B cell (primary cell): ENCODE results near the gene DPYSL3.

Experiments
- CTCF ChIP-seq: fragments of 200-600 bp; IDR thresholded peaks from one replicate; pipeline ENCODE4 v1.8.0; 2022; ENCODE audit warnings: antibody characterized with exemption, mild to moderate bottlenecking
- EZH2 ChIP-seq: IDR thresholded peaks from 2 replicates; pipeline ENCODE4 v1.6.1; 2012; ENCODE audit warnings: borderline replicate concordance, low read depth, mild to moderate bottlenecking, moderate library complexity, low read length; ENCODE audit not compliant: insufficient read depth, poor library complexity, severe bottlenecking

GRCh38 chr5:147398860-147399259 is 111.0 kb downstream of the DPYSL3 start:
- no peak for TF ChIP-seq CTCF
- no peak for TF ChIP-seq EZH2
